ENCODE results near the gene MRGPRF.

DNA sequence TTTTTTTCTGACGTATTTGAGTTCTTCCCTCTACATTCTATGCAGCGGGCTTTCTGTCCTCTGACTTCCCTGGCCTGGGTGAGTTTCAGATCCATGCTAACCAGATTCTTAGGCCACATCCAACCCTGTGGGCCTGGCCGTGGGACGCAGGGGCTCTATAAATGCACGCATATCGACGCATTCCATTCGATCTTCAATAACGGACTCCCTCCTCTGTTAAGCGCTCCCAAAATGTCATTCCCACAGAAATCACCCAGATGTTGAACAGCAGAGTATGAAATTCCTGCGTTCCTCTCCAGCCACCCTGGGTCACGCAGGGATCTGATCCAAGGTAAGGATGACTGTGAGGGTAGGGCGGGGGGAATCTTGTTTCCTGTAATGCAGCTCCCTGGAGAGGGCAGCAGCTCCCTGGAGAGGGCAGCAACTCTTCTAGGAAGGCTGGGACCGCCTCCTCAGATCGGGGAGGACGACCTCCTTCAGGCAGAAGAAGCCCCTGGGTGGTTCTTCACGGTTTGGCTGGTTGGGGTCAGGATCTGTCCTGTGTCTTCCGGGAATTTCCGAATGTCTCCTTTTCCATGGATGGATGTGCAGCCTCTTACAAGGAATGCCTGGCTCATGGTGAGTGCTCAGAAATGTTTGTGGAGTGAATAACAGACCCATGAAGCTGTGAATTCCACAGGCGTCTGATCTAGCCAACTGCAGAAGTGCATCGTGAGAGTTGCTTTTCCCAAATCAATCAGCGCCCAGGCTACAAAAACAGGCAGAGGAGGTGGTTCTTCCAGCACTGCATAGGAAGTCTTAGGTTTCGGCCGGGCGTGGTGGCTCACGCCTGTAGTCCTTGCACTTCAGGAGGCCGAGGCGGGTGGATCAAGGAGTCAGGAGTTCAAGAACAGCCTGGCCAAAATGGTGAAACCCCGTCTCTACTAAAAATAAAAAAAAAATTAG lies 44.5 kb downstream of the MRGPRF start:
- TF ChIP-seq, protein P1, sequence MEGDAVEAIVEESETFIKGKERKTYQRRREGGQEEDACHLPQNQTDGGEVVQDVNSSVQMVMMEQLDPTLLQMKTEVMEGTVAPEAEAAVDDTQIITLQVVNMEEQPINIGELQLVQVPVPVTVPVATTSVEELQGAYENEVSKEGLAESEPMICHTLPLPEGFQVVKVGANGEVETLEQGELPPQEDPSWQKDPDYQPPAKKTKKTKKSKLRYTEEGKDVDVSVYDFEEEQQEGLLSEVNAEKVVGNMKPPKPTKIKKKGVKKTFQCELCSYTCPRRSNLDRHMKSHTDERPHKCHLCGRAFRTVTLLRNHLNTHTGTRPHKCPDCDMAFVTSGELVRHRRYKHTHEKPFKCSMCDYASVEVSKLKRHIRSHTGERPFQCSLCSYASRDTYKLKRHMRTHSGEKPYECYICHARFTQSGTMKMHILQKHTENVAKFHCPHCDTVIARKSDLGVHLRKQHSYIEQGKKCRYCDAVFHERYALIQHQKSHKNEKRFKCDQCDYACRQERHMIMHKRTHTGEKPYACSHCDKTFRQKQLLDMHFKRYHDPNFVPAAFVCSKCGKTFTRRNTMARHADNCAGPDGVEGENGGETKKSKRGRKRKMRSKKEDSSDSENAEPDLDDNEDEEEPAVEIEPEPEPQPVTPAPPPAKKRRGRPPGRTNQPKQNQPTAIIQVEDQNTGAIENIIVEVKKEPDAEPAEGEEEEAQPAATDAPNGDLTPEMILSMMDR (IDR thresholded peaks at IDR 0.05), result no peak
- no peak for TF ChIP-seq POLR2A (IDR thresholded peaks at IDR 0.05)

All from lower leg skin (tissue), 3 donors.